IMR-90 (cell line): Measurements from ENCODE around the gene MAST1. TPM values are rescaled to one million over a fixed set of nuclear protein-coding genes. Genes with fewer than 3 reads are reported as not detected.

ENCODE experiments used
- ATAC-seq: fragments of 200-7000 bp; cut with Tn5 transposase; 2 replicates; pipeline ENCODE4 v1.9.1; 2020; ENCODE audit warnings: low read depth, mild to moderate bottlenecking, moderate library complexity
- BruUV-seq: library from RNA; stranded (reverse); fragments of 400-500 nt; replicated peaks from 2 replicates; lab custom pipeline; 2021; lab: Mats Ljungman, UMichigan
- CTCF ChIA-PET: fragments of 300-600 bp; formaldehyde crosslinking; extraction: SDS; loops from one replicate; lab custom pipeline; 2021; ENCODE audit warnings: antibody characterized with exemption; lab: Yijun Ruan, JAX
- POLR2A ChIA-PET: fragments of 300-600 bp; sonication (Branson Sonifier 250); formaldehyde crosslinking; loops from one replicate; lab custom pipeline; 2022; ENCODE audit warnings: antibody characterized with exemption; ENCODE audit not compliant: unreplicated experiment; lab: Charles Lee
- DNase-seq: peaks from one replicate; pipeline ENCODE4 v3.0.0; 2013
- H2AFZ ChIP-seq: replicated peaks from 2 replicates; pipeline ENCODE3; 2013; ENCODE audit warnings: low read length, mild to moderate bottlenecking; ENCODE audit not compliant: poor library complexity
- H2AK5ac ChIP-seq: 2 replicates; pipeline ENCODE4 v1.6.1; 2013; ENCODE audit warnings: low read depth, low read length, inconsistent platforms
- H2AK9ac ChIP-seq: replicated peaks from 2 replicates; pipeline ENCODE3; 2013; ENCODE audit warnings: mild to moderate bottlenecking, low read depth, low read length, moderate library complexity; ENCODE audit not compliant: poor library complexity
- H2BK120ac ChIP-seq: 2 replicates; pipeline ENCODE4 v1.6.1; 2013; ENCODE audit warnings: low read depth, low read length, inconsistent platforms
- H2BK15ac ChIP-seq: 3 replicates; pipeline ENCODE4 v1.6.1; 2013; ENCODE audit warnings: low read depth, low read length, inconsistent platforms
- H2BK20ac ChIP-seq: 2 replicates; pipeline ENCODE4 v1.6.1; 2013; ENCODE audit warnings: low read depth, mild to moderate bottlenecking, inconsistent platforms, low read length, moderate library complexity
- H2BK5ac ChIP-seq: 2 replicates; pipeline ENCODE4 v1.6.1; 2013; ENCODE audit warnings: mild to moderate bottlenecking, low read depth, low read length, inconsistent platforms; ENCODE audit not compliant: poor library complexity, severe bottlenecking
- H3K14ac ChIP-seq: replicated peaks from 2 replicates; pipeline ENCODE4 v1.6.1; 2013; ENCODE audit warnings: low read depth, low read length, inconsistent platforms
- H3K18ac ChIP-seq: 2 replicates; pipeline ENCODE4 v1.6.1; 2013; ENCODE audit warnings: low read depth, low read length, control low read depth
- H3K23ac ChIP-seq: 2 replicates; pipeline ENCODE4 v1.6.1; 2013; ENCODE audit warnings: low read depth, low read length, inconsistent platforms
- H3K27ac ChIP-seq: 2 replicates; pipeline ENCODE4 v1.5.1; 2013; ENCODE audit warnings: mild to moderate bottlenecking, control low read depth, low read length; ENCODE audit not compliant: insufficient read depth
- H3K27me3 ChIP-seq: 2 replicates; pipeline ENCODE4 v1.6.1; 2013; ENCODE audit warnings: low read length; ENCODE audit not compliant: control insufficient read depth, insufficient read depth
- H3K36me3 ChIP-seq: 2 replicates; pipeline ENCODE4 v1.6.1; 2013; ENCODE audit warnings: low read length, mixed read lengths; ENCODE audit not compliant: control insufficient read depth, insufficient read depth
- H3K4ac ChIP-seq: 2 replicates; pipeline ENCODE4 v1.6.1; 2013; ENCODE audit warnings: low read depth, low read length, inconsistent platforms
- H3K4me1 ChIP-seq: 2 replicates; pipeline ENCODE4 v1.6.1; 2013; ENCODE audit warnings: low read length, mixed read lengths; ENCODE audit not compliant: control insufficient read depth, insufficient read depth
- H3K4me2 ChIP-seq: 2 replicates; pipeline ENCODE4 v1.6.1; 2013; ENCODE audit warnings: low read depth, mild to moderate bottlenecking, control low read depth, low read length, moderate library complexity
- H3K4me3 ChIP-seq: 2 replicates; pipeline ENCODE4 v1.5.1; 2013; ENCODE audit warnings: low read depth, mild to moderate bottlenecking, control low read depth, low read length, moderate library complexity; ENCODE audit not compliant: insufficient read depth
- H3K56ac ChIP-seq: 2 replicates; pipeline ENCODE4 v1.6.1; 2013; ENCODE audit warnings: low read length, inconsistent platforms; ENCODE audit not compliant: insufficient read depth; ENCODE audit errors: extremely low read depth
- H3K79me1 ChIP-seq, 2 experiments: 2 replicates each; pipeline ENCODE4 v1.6.1; 2013; ENCODE audit warnings: low read length in 2 of 2, inconsistent platforms in 1 of 2, low read depth in 1 of 2
- H3K9ac ChIP-seq: 2 replicates; pipeline ENCODE4 v1.6.1; 2013; ENCODE audit warnings: low read depth, low read length, control low read depth
- H3K9me1 ChIP-seq: 2 replicates; pipeline ENCODE4 v1.6.1; 2013; ENCODE audit warnings: low read length, inconsistent platforms; ENCODE audit not compliant: insufficient read depth
- H3K9me3 ChIP-seq: 2 replicates; pipeline ENCODE4 v1.6.1; 2013; ENCODE audit warnings: low read length; ENCODE audit not compliant: control insufficient read depth, insufficient read depth
- H4K20me1 ChIP-seq: 2 replicates; pipeline ENCODE4 v1.6.1; 2013; ENCODE audit warnings: low read length, inconsistent platforms; ENCODE audit not compliant: insufficient read depth
- H4K5ac ChIP-seq: 2 replicates; pipeline ENCODE4 v1.6.1; 2013; ENCODE audit warnings: mild to moderate bottlenecking, low read depth, low read length, control low read depth
- H4K8ac ChIP-seq, 2 experiments: 2 replicates each; pipeline ENCODE4 v1.6.1; 2013; ENCODE audit warnings: low read depth in 2 of 2, low read length in 2 of 2, control low read depth in 1 of 2, inconsistent platforms in 1 of 2
- H4K91ac ChIP-seq: 2 replicates; pipeline ENCODE4 v1.6.1; 2013; ENCODE audit warnings: low read depth, low read length, inconsistent platforms; ENCODE audit not compliant: insufficient read depth
- BHLHE40 ChIP-seq: fragments of 150-350 bp; IDR thresholded peaks from 2 replicates; pipeline ENCODE4 v1.6.1; 2016; ENCODE audit warnings: mild to moderate bottlenecking, low read depth, low read length
- CEBPB ChIP-seq: IDR thresholded peaks from 2 replicates; pipeline ENCODE4 v1.6.1; 2012; ENCODE audit warnings: low read depth, low read length, improper control_type of control experiment
- CHD1 ChIP-seq: IDR thresholded peaks from 2 replicates; pipeline ENCODE4 v1.6.1; 2012; ENCODE audit warnings: low read depth, low read length, improper control_type of control experiment
- FOS ChIP-seq: fragments of 150-350 bp; IDR thresholded peaks from 2 replicates; pipeline ENCODE4 v1.6.1; 2016; ENCODE audit warnings: low read depth, low read length
- MAFK ChIP-seq: IDR thresholded peaks from 2 replicates; pipeline ENCODE4 v1.6.1; 2012; ENCODE audit warnings: low read depth, low read length, improper control_type of control experiment
- MAZ ChIP-seq: IDR thresholded peaks from 2 replicates; pipeline ENCODE4 v1.6.1; 2012; ENCODE audit warnings: low read depth, mild to moderate bottlenecking, low read length, improper control_type of control experiment, moderate library complexity, borderline replicate concordance
- MXI1 ChIP-seq: IDR thresholded peaks from 2 replicates; pipeline ENCODE4 v1.6.1; 2012; ENCODE audit warnings: low read depth, mild to moderate bottlenecking, low read length, moderate library complexity, borderline replicate concordance
- NFE2L2 ChIP-seq: fragments of 150-350 bp; IDR thresholded peaks from 2 replicates; pipeline ENCODE4 v1.6.1; 2016; ENCODE audit warnings: low read depth, mild to moderate bottlenecking, low read length
- POLR2A ChIP-seq: IDR thresholded peaks from 2 replicates; pipeline ENCODE4 v1.6.1; 2012; ENCODE audit warnings: mild to moderate bottlenecking, low read depth, low read length
- RAD21 ChIP-seq: IDR thresholded peaks from 2 replicates; pipeline ENCODE4 v1.6.1; 2012; ENCODE audit warnings: low read length, improper control_type of control experiment
- RCOR1 ChIP-seq: IDR thresholded peaks from 2 replicates; pipeline ENCODE4 v1.6.1; 2012; ENCODE audit warnings: mild to moderate bottlenecking, low read length, improper control_type of control experiment; ENCODE audit not compliant: insufficient replicate concordance
- RFX5 ChIP-seq: IDR thresholded peaks from 2 replicates; pipeline ENCODE4 v1.8.0; 2012; ENCODE audit warnings: low read depth, mild to moderate bottlenecking, low read length, moderate library complexity
- SMC3 ChIP-seq: fragments of 150-350 bp; IDR thresholded peaks from 2 replicates; pipeline ENCODE4 v1.6.1; 2016; ENCODE audit warnings: low read depth, mild to moderate bottlenecking, antibody characterized with exemption, low read length, moderate library complexity
- WGBS, 2 experiments: methylation state at CpG; one replicate each; pipeline versions ENCODE4 v1.1.5 to v1.1.7; 2013; ENCODE audit warnings: missing lambda C conversion rate in 2 of 2; ENCODE audit not compliant: insufficient read length in 1 of 2; ENCODE audit errors: extremely low coverage in 2 of 2; 5-methylcytosine and 5-hydroxymethylcytosine counted together
- dilution Hi-C: fragments of 300-500 bp; cut with HindIII; formaldehyde crosslinking; loops from one replicate; pipeline ENCODE4 v1.14.3; 2018; ENCODE audit warnings: low sequenced_read_pairs; ENCODE audit not compliant: unreplicated experiment
- in situ Hi-C: fragments of 300-500 bp; cut with MboI; formaldehyde crosslinking; loops from 3 replicates; pipeline ENCODE4 v1.14.3; 2019; ENCODE audit warnings: low sequenced_read_pairs, inconsistent platforms, mixed read lengths
- intact Hi-C: fragments of 100-400 bp; cut with micrococcal nuclease; formaldehyde crosslinking; loops from 2 replicates; pipeline ENCODE4 v1.10.0; 2022
- polyA plus RNA-seq, 3 experiments: library from polyadenylated mRNA; depleted of rRNA; stranded (reverse); fragments of >200 nt; gene quantifications; 2 replicates each; pipeline ENCODE4 v1.2.3, GENCODE V29; 2012; ENCODE audit warnings: low replicate concordance in 1 of 3
- total RNA-seq: library from RNA; depleted of rRNA; stranded (reverse); fragments of >200 nt; gene quantifications from 2 replicates; pipeline ENCODE4 v1.2.3, GENCODE V29; 2012
- TF ChIP-seq, protein P1 (sequence below): conservative IDR thresholded peaks from 2 replicates; pipeline ENCODE4 v1.5.1; 2012; ENCODE audit warnings: mild to moderate bottlenecking, low read depth, low read length, improper control_type of control experiment
- TF ChIP-seq, protein P2 (sequence below): fragments of 150-350 bp; IDR thresholded peaks from 2 replicates; pipeline ENCODE4 v1.6.1; 2017; ENCODE audit warnings: mild to moderate bottlenecking, antibody characterized with exemption, low read length, low read depth

The MAST1 gene
- total and polyA plus RNA-seq, 2 of the 4 experiments (the other 2 are of a cell fraction) = 0.56 to 1.1 TPM

DNA sequence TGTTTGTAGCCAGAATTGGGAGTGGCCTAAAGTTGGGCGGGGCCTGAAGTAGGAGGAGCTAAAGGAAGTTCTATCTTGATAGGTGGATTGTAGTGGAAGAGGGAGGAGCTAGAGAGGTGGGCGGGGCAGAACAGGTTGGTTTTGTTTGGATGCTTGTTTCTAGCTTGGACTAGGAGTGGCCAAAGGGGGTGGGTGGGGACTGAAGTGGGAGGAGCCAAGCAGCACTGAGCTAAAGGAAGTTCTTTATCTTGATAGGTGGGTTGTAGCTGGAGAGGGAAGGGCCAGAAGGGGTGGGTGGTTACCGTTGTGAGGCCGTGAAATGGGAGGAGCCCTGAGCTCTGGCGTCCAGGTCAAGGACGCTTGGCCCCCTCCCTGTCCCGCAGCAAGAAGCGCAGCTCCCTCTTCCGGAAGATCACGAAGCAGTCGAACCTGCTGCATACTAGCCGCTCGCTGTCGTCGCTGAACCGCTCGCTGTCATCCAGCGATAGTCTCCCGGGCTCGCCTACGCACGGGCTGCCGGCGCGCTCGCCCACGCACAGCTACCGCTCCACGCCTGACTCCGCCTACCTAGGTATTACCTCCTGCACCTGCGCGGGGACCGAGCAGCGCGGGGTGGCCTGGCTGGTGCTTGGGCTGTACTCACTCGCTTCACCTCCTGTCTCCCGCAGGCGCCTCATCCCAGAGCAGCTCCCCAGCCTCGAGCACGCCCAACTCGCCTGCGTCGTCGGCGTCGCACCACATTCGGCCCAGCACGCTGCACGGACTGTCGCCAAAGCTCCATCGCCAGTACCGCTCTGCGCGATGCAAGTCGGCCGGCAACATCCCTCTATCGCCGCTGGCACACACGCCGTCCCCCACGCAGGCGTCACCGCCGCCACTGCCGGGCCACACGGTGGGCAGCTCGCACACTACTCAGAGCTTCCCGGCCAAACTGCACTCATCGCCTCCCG lies 34.9 kb downstream of the MAST1 start:
- peak; percentile 37 for DNase-seq
- H3K4me3 ChIP-seq = 0 out of 2 replicates have a peak overlapping the region, but pooled peaks have one; percentile 1
- ChIA-PET POLR2A (no interaction called here), CTCF (no interaction called here)
- H3K4me2 ChIP-seq = peak overlapping the region; percentile 4; the same call in 1 of the 2 replicates
- 0 out of 2 replicates have a peak, but pooled peaks cover 2% of the 10 kb centered on the region for H3K9me1 ChIP-seq
- no peaks in the 10 kb centered on the region for H4K20me1 ChIP-seq
- peak overlapping the region; percentile 83 for H2AFZ ChIP-seq
- H4K8ac ChIP-seq = no peak overlapping the region
- peak; percentile 71 for ATAC-seq
- peaks cover 9% of the 10 kb centered on the region; the same call in 1 of the 2 replicates for H3K36me3 ChIP-seq
- dilution Hi-C loops = no loop called here
- no peak overlapping the region for H3K27ac ChIP-seq
- no peaks in the 10 kb centered on the region for H3K4me1 ChIP-seq
- H3K18ac ChIP-seq = no peak overlapping the region
- no peak overlapping the region for H3K23ac ChIP-seq
- H4K91ac ChIP-seq = no peak overlapping the region
- no peak overlapping the region for H2BK5ac ChIP-seq
- BruUV-seq = no TSS peak
- H3K79me1 ChIP-seq = no peaks in the 10 kb centered on the region
- no peaks in the 10 kb centered on the region for H3K9me3 ChIP-seq
- H2BK15ac ChIP-seq = no peak overlapping the region
- no peaks in the 10 kb centered on the region for H3K27me3 ChIP-seq
- H3K9ac ChIP-seq = no peak overlapping the region
- H2BK20ac ChIP-seq = no peak overlapping the region
- H3K4ac ChIP-seq = no peak overlapping the region
- H2BK120ac ChIP-seq = no peak overlapping the region
- H2AK5ac ChIP-seq = no peak overlapping the region
- in situ Hi-C loops = no loop called here
- H3K56ac ChIP-seq = no peak overlapping the region
- H2AK9ac ChIP-seq = peak overlapping the region; percentile 61
- intact Hi-C loops = no loop called here
- WGBS, 2 experiments = 54% methylated on average over 48 of the region's 70 CpGs; no CpG with 5 or more reads in 1 of the 2 experiments
- H4K5ac ChIP-seq = no peak overlapping the region
- no peak overlapping the region for H3K14ac ChIP-seq
- no peak for TF ChIP-seq POLR2A
- no peak for TF ChIP-seq CHD1
- no peak for TF ChIP-seq RAD21
- no peak for TF ChIP-seq NFE2L2
- TF ChIP-seq RFX5 = no peak
- TF ChIP-seq BHLHE40 = no peak
- TF ChIP-seq MAZ = no peak
- TF ChIP-seq, protein P1, sequence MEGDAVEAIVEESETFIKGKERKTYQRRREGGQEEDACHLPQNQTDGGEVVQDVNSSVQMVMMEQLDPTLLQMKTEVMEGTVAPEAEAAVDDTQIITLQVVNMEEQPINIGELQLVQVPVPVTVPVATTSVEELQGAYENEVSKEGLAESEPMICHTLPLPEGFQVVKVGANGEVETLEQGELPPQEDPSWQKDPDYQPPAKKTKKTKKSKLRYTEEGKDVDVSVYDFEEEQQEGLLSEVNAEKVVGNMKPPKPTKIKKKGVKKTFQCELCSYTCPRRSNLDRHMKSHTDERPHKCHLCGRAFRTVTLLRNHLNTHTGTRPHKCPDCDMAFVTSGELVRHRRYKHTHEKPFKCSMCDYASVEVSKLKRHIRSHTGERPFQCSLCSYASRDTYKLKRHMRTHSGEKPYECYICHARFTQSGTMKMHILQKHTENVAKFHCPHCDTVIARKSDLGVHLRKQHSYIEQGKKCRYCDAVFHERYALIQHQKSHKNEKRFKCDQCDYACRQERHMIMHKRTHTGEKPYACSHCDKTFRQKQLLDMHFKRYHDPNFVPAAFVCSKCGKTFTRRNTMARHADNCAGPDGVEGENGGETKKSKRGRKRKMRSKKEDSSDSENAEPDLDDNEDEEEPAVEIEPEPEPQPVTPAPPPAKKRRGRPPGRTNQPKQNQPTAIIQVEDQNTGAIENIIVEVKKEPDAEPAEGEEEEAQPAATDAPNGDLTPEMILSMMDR = no peak
- TF ChIP-seq CEBPB = no peak
- TF ChIP-seq MXI1 = no peak
- TF ChIP-seq MAFK = no peak
- no peak for TF ChIP-seq SMC3
- TF ChIP-seq, protein P2, sequence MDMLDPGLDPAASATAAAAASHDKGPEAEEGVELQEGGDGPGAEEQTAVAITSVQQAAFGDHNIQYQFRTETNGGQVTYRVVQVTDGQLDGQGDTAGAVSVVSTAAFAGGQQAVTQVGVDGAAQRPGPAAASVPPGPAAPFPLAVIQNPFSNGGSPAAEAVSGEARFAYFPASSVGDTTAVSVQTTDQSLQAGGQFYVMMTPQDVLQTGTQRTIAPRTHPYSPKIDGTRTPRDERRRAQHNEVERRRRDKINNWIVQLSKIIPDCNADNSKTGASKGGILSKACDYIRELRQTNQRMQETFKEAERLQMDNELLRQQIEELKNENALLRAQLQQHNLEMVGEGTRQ = no peak
- TF ChIP-seq FOS = no peak
- TF ChIP-seq RCOR1 = no peak
